Vagina (tissue), 2 donors: ENCODE measurements around the gene ACP7. TPM values are rescaled to one million over a fixed set of nuclear protein-coding genes. Genes with fewer than 3 reads are reported as not detected.

Source experiments
- DNase-seq, 2 donors: peaks; one replicate each; pipeline ENCODE4 v3.0.0-alpha.2; 2017; ENCODE audit errors: extremely low spot score in 2 of 2
- H3K27ac ChIP-seq: fragments of 200-600 bp; sonication (generic); one replicate; pipeline ENCODE4 v1.5.1; 2019
- H3K27me3 ChIP-seq: fragments of 200-600 bp; sonication (generic); one replicate; pipeline ENCODE4 v1.5.1; 2019
- H3K36me3 ChIP-seq, 2 donors: fragments of 200-600 bp; sonication (generic); one replicate each; pipeline ENCODE4 v1.5.1; 2017 to 2019
- H3K4me1 ChIP-seq: fragments of 200-600 bp; sonication (generic); one replicate; pipeline ENCODE4 v1.5.1; 2019
- H3K4me3 ChIP-seq, 2 donors: fragments of 200-600 bp; sonication (generic); 1 replicate in 1 of 2; 2 replicates in 1 of 2; pipeline ENCODE4 v1.5.1; 2016 to 2019
- H3K9me3 ChIP-seq: fragments of 200-600 bp; sonication (generic); one replicate; pipeline ENCODE4 v1.5.1; 2019
- POLR2A ChIP-seq, 2 donors: fragments of 450-650 bp; IDR thresholded peaks; one replicate each; pipeline ENCODE4 v1.6.1; 2017; ENCODE audit warnings: antibody characterized with exemption in 2 of 2, mild to moderate bottlenecking in 2 of 2, moderate library complexity in 2 of 2
- POLR2AphosphoS5 ChIP-seq, 2 donors: sonication (generic); formaldehyde crosslinking; IDR thresholded peaks; one replicate each; pipeline ENCODE4 v1.9.0; 2017; ENCODE audit warnings: antibody characterized with exemption in 2 of 2, mild to moderate bottlenecking in 2 of 2, low read depth in 1 of 2; ENCODE audit not compliant: insufficient read depth in 1 of 2
- intact Hi-C: fragments of 100-400 bp; cut with DNase I; formaldehyde crosslinking; loops from one replicate; pipeline ENCODE4 v1.15.1; 2023
- total RNA-seq: library from RNA; depleted of rRNA; stranded (reverse); fragments of >200 nt; gene quantifications from one replicate; pipeline ENCODE4 v1.2.3, GENCODE V29; 2016
- TF ChIP-seq, protein P1 (sequence below), 3 experiments: fragments of 450-650 bp in 2 of 3; fragments of 200-600 bp in 1 of 3; sonication (generic) in 1 of 3; IDR thresholded peaks; one replicate each; pipeline ENCODE4 v1.5.1; 2017 to 2019; ENCODE audit warnings: antibody characterized with exemption in 3 of 3, mild to moderate bottlenecking in 2 of 3, moderate library complexity in 2 of 3

The ACP7 gene
- total RNA-seq, 1 donor from 2014 or later = not detected

DNA sequence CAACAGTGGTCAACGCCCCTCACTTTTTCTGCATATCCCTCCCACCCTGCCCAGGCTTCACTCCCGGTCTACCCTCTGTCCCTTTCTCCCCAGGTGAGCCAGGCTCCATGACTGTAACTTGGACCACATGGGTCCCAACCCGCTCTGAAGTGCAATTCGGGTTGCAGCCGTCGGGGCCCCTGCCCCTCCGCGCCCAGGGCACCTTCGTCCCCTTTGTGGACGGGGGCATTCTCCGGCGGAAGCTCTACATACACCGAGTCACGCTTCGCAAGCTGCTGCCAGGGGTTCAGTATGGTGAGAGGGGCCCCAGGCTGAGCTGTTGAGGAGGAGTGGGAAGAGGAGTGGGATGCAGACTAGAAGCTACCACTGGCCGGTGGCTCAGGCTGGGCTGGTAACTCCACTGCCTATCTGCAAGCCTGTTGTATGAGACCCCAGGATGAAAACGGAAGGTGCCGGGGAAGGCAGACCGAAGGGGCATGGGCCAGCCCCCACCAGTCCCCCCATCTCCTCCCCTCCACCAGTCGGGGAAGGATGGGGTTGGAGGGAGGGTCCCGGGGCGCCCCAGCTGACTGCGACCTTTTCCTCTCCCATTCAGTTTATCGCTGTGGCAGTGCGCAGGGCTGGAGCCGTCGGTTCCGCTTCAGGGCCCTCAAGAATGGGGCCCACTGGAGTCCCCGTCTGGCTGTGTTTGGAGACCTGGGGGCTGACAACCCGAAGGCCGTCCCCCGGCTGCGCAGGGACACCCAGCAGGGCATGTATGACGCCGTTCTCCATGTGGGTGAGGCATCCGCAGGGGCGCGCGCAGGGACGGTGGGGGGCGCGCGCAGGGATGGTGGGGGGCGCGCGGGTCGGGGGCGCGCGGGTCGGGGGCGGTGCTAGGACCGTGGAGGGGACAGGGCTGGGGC is 14.4 kb downstream of the ACP7 start:
- peaks cover 2% of the 10 kb centered on the region for H3K27me3 ChIP-seq
- TF ChIP-seq POLR2AphosphoS5 (IDR thresholded peaks at IDR 0.05; ENCODE audit: insufficient read depth in 1 of 2, low read depth in 1 of 2) = no peak
- TF ChIP-seq, protein P1, sequence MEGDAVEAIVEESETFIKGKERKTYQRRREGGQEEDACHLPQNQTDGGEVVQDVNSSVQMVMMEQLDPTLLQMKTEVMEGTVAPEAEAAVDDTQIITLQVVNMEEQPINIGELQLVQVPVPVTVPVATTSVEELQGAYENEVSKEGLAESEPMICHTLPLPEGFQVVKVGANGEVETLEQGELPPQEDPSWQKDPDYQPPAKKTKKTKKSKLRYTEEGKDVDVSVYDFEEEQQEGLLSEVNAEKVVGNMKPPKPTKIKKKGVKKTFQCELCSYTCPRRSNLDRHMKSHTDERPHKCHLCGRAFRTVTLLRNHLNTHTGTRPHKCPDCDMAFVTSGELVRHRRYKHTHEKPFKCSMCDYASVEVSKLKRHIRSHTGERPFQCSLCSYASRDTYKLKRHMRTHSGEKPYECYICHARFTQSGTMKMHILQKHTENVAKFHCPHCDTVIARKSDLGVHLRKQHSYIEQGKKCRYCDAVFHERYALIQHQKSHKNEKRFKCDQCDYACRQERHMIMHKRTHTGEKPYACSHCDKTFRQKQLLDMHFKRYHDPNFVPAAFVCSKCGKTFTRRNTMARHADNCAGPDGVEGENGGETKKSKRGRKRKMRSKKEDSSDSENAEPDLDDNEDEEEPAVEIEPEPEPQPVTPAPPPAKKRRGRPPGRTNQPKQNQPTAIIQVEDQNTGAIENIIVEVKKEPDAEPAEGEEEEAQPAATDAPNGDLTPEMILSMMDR (IDR thresholded peaks at IDR 0.05) = no peak
- no peak for TF ChIP-seq POLR2A (IDR thresholded peaks at IDR 0.05)
- no peak overlapping the region for H3K4me3 ChIP-seq
- DNase-seq = no peak
- no peaks in the 10 kb centered on the region for H3K36me3 ChIP-seq
- H3K27ac ChIP-seq = no peak overlapping the region
- no peaks in the 10 kb centered on the region for H3K4me1 ChIP-seq
- no peaks in the 10 kb centered on the region for H3K9me3 ChIP-seq
- intact Hi-C loops = no loop called here

- Histone ChIP-seq H3K9me3 (no peaks in the 10 kb centered on the region), H3K27me3 (peaks cover 2% of the 10 kb centered on the region), H3K27ac (no peak overlapping the region), H3K4me3 (no peak overlapping the region), H3K36me3 (no peaks in the 10 kb centered on the region), H3K4me1 (no peaks in the 10 kb centered on the region)
- no peak for DNase-seq
- intact Hi-C loops = no loop called here
- no peak for TF ChIP-seq POLR2A (IDR thresholded peaks at IDR 0.05)
- no peak for TF ChIP-seq POLR2AphosphoS5 (IDR thresholded peaks at IDR 0.05; ENCODE audit: insufficient read depth in 1 of 2, low read depth in 1 of 2)
- TF ChIP-seq, protein P1 (IDR thresholded peaks at IDR 0.05) = no peak
Observed at GRCh38 chr19:39099341-39099740, 15.2 kb downstream of the ACP7 start.

DNA sequence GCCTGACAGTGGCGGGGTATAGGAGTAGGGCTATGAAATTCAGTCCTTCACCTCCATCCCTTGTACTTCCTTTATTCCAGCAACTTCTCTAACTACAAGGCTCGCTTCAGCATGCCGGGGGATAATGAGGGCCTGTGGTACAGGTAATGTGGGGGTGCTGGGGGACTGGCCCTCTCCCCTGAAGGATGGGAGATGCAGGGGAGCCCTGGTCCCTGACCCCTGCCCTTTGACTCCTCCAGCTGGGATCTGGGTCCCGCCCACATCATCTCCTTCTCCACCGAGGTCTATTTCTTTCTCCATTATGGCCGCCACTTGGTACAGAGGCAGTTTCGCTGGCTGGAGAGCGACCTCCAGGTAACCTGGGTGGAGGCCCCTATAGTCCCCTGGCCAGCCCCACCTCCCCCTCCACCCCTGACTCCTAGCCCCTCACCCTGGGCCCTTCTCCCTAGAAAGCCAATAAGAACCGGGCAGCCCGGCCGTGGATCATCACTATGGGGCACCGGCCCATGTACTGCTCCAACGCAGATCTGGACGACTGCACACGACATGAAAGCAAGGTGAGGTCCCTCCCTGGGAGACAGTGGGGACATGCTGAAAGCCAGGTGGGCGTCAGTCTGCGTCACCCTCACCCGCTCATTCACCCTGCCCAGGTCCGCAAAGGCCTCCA is 16.5 kb downstream of the ACP7 start:
- Histone ChIP-seq H3K27me3 (peaks cover 2% of the 10 kb centered on the region), H3K36me3 (no peaks in the 10 kb centered on the region), H3K27ac (no peak overlapping the region), H3K9me3 (no peaks in the 10 kb centered on the region), H3K4me1 (no peaks in the 10 kb centered on the region), H3K4me3 (no peak overlapping the region)
- no peak for DNase-seq
- intact Hi-C loops = no loop called here
- no peak for TF ChIP-seq POLR2AphosphoS5 (IDR thresholded peaks at IDR 0.05; ENCODE audit: insufficient read depth in 1 of 2, low read depth in 1 of 2)
- TF ChIP-seq, protein P1 (IDR thresholded peaks at IDR 0.05) = no peak
- no peak for TF ChIP-seq POLR2A (IDR thresholded peaks at IDR 0.05)

- intact Hi-C loops = no loop called here
- peaks cover 2% of the 10 kb centered on the region for H3K27me3 ChIP-seq
Observed at GRCh38 chr19:39103151-39103550, 19.0 kb downstream of the ACP7 start.

More at GRCh38 chr19:39103151-39103550, 19.0 kb downstream of the ACP7 start:
- Histone ChIP-seq H3K36me3 (no peaks in the 10 kb centered on the region), H3K4me3 (no peak overlapping the region), H3K4me1 (no peaks in the 10 kb centered on the region), H3K9me3 (no peaks in the 10 kb centered on the region), H3K27ac (no peak overlapping the region)
- DNase-seq = no peak
- no peak for TF ChIP-seq POLR2AphosphoS5 (IDR thresholded peaks at IDR 0.05; ENCODE audit: insufficient read depth in 1 of 2, low read depth in 1 of 2)
- TF ChIP-seq, protein P1 (IDR thresholded peaks at IDR 0.05) = no peak
- no peak for TF ChIP-seq POLR2A (IDR thresholded peaks at IDR 0.05)
